CD4-positive, alpha-beta T cell (primary cell): ENCODE measurements around the gene TRAK1. TPM values are rescaled to one million over a fixed set of nuclear protein-coding genes. Genes with fewer than 3 reads are reported as not detected.

Experiments used
- ATAC-seq: fragments of 200-7000 bp; cut with Tn5 transposase; one replicate; pipeline ENCODE4 v1.10.0; 2022; ENCODE audit warnings: mild to moderate bottlenecking; ENCODE audit not compliant: poor library complexity
- CTCF ChIA-PET: fragments of 350-600 bp; sonication (Branson Sonifier 250); formaldehyde crosslinking; loops from one replicate; lab custom pipeline; 2021; ENCODE audit warnings: antibody characterized with exemption, inconsistent platforms; lab: Charles Lee
- POLR2A ChIA-PET: fragments of 350-600 bp; sonication (Branson Sonifier 250); formaldehyde crosslinking; loops from one replicate; lab custom pipeline; 2021; ENCODE audit warnings: antibody characterized with exemption, inconsistent platforms; lab: Charles Lee
- DNase-seq, 14 experiments: peaks; one replicate each; pipeline ENCODE4 v3.0.0-alpha.2; 2013 to 2020; ENCODE audit warnings: mixed read lengths in 2 of 14
- H3K27ac ChIP-seq, 2 donors: one replicate each; pipeline versions ENCODE4 v1.5.1 to v1.7.0; 2013; ENCODE audit warnings: low read length in 2 of 2, low read depth in 1 of 2, mild to moderate bottlenecking in 1 of 2
- H3K27me3 ChIP-seq, 2 experiments: 1 replicate in 1 of 2; 2 replicates in 1 of 2; pipeline versions ENCODE4 v1.6.1 to v1.7.0; 2013; ENCODE audit warnings: low read length in 2 of 2, control low read depth in 1 of 2, mild to moderate bottlenecking in 1 of 2, moderate library complexity in 1 of 2; ENCODE audit not compliant: insufficient read depth in 2 of 2, control insufficient read depth in 1 of 2
- H3K36me3 ChIP-seq: one replicate; pipeline ENCODE4 v1.6.1; 2013; ENCODE audit warnings: low read length, control low read depth; ENCODE audit not compliant: insufficient read depth
- H3K4me1 ChIP-seq: one replicate; pipeline ENCODE4 v1.6.1; 2013; ENCODE audit warnings: low read length, control low read depth; ENCODE audit not compliant: insufficient read depth
- H3K4me3 ChIP-seq: one replicate; pipeline ENCODE4 v1.5.1; 2013; ENCODE audit warnings: mild to moderate bottlenecking, low read length, moderate library complexity
- H3K9me3 ChIP-seq, 2 experiments: 1 replicate in 1 of 2; 2 replicates in 1 of 2; pipeline versions ENCODE4 v1.6.1 to v1.7.0; 2013; ENCODE audit warnings: low read length in 2 of 2, mild to moderate bottlenecking in 2 of 2, control low read depth in 1 of 2, moderate library complexity in 1 of 2; ENCODE audit not compliant: control insufficient read depth in 1 of 2, insufficient read depth in 1 of 2
- H3K27ac Mint-ChIP-seq: one replicate; pipeline ENCODE4 v1.8.0; 2020; ENCODE audit warnings: mixed read lengths
- H3K27me3 Mint-ChIP-seq: one replicate; pipeline ENCODE4 v1.8.0; 2021; ENCODE audit warnings: mixed read lengths
- H3K36me3 Mint-ChIP-seq: one replicate; pipeline ENCODE4 v1.8.0; 2021; ENCODE audit warnings: low read depth, mixed read lengths
- H3K4me1 Mint-ChIP-seq: one replicate; pipeline ENCODE4 v1.8.0; 2021; ENCODE audit warnings: low read depth, mixed read lengths
- H3K4me3 Mint-ChIP-seq: one replicate; pipeline ENCODE4 v1.8.0; 2020; ENCODE audit warnings: mild to moderate bottlenecking, mixed read lengths
- H3K9me3 Mint-ChIP-seq: one replicate; pipeline ENCODE4 v1.8.0; 2020; ENCODE audit warnings: mixed read lengths
- CTCF ChIP-seq: fragments of 200-600 bp; IDR thresholded peaks from one replicate; pipeline ENCODE4 v1.8.0; 2022; ENCODE audit warnings: antibody characterized with exemption, mild to moderate bottlenecking
- intact Hi-C, 2 experiments: fragments of 100-400 bp; cut with DNase I in 1 of 2; cut with micrococcal nuclease in 1 of 2; formaldehyde crosslinking; loops; one replicate each; pipeline versions ENCODE4 v1.15.1 to v1.9.0; 2023 to 2025; cut with DNase I, micrococcal nuclease
- total RNA-seq, 174 experiments: library from RNA in 2 of 174; stranded (reverse) in 2 of 174; gene quantifications; one replicate each; pipeline ENCODE4 v1.2.3 and lab custom pipeline; 2021 to 2026

The TRAK1 gene
- total RNA-seq, 2 experiments from 2014 or later, result 16.0 to 16.7 TPM

GRCh38 chr3:42166662-42167300, 75.6 kb downstream of the TRAK1 start:
- peaks cover 30% of the 10 kb centered on the region for H3K4me1 Mint-ChIP-seq
- no peak overlapping the region for H3K27ac ChIP-seq
- ChIA-PET POLR2A (no interaction called here), CTCF (interaction anchor here (1.7 kb wide), 1 partner anchor 24 kb away, joined by 4 read pairs; no protein-coding TSS in a partner anchor)
- no peaks in the 10 kb centered on the region for H3K36me3 ChIP-seq
- no peaks in the 10 kb centered on the region for H3K27me3 Mint-ChIP-seq
- H3K9me3 ChIP-seq, result no peaks in the 10 kb centered on the region
- no peak overlapping the region for H3K4me3 ChIP-seq
- no peaks in the 10 kb centered on the region for H3K27me3 ChIP-seq
- intact Hi-C loops, result no loop called here
- no peaks in the 10 kb centered on the region for H3K9me3 Mint-ChIP-seq
- no peak for ATAC-seq
- no peaks in the 10 kb centered on the region for H3K36me3 Mint-ChIP-seq
- no peak overlapping the region for H3K27ac Mint-ChIP-seq
- no peak for DNase-seq
- no peak for TF ChIP-seq CTCF
- H3K4me1 ChIP-seq, result peaks cover 3% of the 10 kb centered on the region
- no peak overlapping the region for H3K4me3 Mint-ChIP-seq

- intact Hi-C loops, result no loop called here
Measured at GRCh38 chr3:42169579-42170120, 78.5 kb downstream of the TRAK1 start.

GRCh38 chr3:42172047-42172654, 81.0 kb downstream of the TRAK1 start:
- CTCF ChIA-PET, result interaction anchor here (1.7 kb wide), 1 partner anchor 20 kb away, joined by 5 read pairs; no protein-coding TSS in a partner anchor
- no peak for ATAC-seq
- Mint-ChIP-seq H3K4me1 (peaks cover 30% of the 10 kb centered on the region), H3K36me3 (no peaks in the 10 kb centered on the region), H3K27ac (no peak overlapping the region), H3K27me3 (no peaks in the 10 kb centered on the region), H3K4me3 (no peak overlapping the region), H3K9me3 (no peaks in the 10 kb centered on the region)
- Histone ChIP-seq H3K27me3 (no peaks in the 10 kb centered on the region), H3K9me3 (no peaks in the 10 kb centered on the region), H3K27ac (no peak overlapping the region), H3K4me1 (peaks cover 17% of the 10 kb centered on the region), H3K4me3 (no peak overlapping the region), H3K36me3 (no peaks in the 10 kb centered on the region)
- TF ChIP-seq CTCF, result no peak
- POLR2A ChIA-PET, result no interaction called here
- intact Hi-C loops, result no loop called here
- no peak for DNase-seq

More at GRCh38 chr3:42169579-42170120, 78.5 kb downstream of the TRAK1 start:
- H3K9me3 ChIP-seq, result no peaks in the 10 kb centered on the region
- ChIA-PET CTCF (no interaction called here), POLR2A (no interaction called here)
- H3K4me3 ChIP-seq, result no peak overlapping the region
- no peak overlapping the region for H3K27ac ChIP-seq
- peaks cover 17% of the 10 kb centered on the region for H3K4me1 ChIP-seq
- no peak for TF ChIP-seq CTCF
- no peaks in the 10 kb centered on the region for H3K9me3 Mint-ChIP-seq
- DNase-seq, result no peak
- H3K27me3 ChIP-seq, result no peaks in the 10 kb centered on the region
- no peaks in the 10 kb centered on the region for H3K36me3 ChIP-seq
- H3K27ac Mint-ChIP-seq, result no peak overlapping the region
- H3K27me3 Mint-ChIP-seq, result no peaks in the 10 kb centered on the region
- no peaks in the 10 kb centered on the region for H3K36me3 Mint-ChIP-seq
- peaks cover 37% of the 10 kb centered on the region for H3K4me1 Mint-ChIP-seq
- no peak for ATAC-seq
- H3K4me3 Mint-ChIP-seq, result no peak overlapping the region
